GM21723 (cell line): ENCODE data around the gene AGPS.
"Not testable (repeated sequence)": the region's sequence is repeated elsewhere in the genome, so short reads cannot be mapped to it uniquely, and the experiment has no call there.

Experiments used
- ATAC-seq: cut with Tn5 transposase; IDR thresholded peaks from one replicate; pipeline ENCODE4 v1.9.1; 2021; ENCODE audit warnings: mild to moderate bottlenecking, moderate library complexity; ENCODE audit not compliant: unreplicated experiment

Gene AGPS

GRCh38 chr2:177547772-177548171 is 155.2 kb downstream of the AGPS start:
- no peak for ATAC-seq

DNA sequence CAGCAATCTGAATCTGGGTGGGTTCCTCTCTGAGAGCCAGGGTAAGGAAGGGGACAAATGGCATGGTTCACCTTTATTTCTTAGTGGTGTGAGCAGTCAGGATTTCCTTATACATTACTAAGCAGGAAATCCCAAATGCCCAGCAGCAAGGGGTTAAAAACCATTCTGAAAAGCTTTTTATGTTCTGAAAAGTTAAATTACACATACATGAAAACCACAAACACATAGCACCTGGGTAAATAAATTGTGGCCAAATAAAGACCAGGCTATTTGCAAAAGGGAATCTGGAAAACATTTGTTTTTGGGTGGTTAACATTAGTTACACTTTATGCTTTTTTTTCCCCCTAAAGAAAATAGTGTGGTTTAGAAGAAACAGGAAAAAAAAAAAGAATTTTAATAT is 156.1 kb downstream of the AGPS start:
- ATAC-seq, result no peak

- ATAC-seq, result no peak
Observed at GRCh38 chr2:177549171-177549570, 156.6 kb downstream of the AGPS start.

DNA sequence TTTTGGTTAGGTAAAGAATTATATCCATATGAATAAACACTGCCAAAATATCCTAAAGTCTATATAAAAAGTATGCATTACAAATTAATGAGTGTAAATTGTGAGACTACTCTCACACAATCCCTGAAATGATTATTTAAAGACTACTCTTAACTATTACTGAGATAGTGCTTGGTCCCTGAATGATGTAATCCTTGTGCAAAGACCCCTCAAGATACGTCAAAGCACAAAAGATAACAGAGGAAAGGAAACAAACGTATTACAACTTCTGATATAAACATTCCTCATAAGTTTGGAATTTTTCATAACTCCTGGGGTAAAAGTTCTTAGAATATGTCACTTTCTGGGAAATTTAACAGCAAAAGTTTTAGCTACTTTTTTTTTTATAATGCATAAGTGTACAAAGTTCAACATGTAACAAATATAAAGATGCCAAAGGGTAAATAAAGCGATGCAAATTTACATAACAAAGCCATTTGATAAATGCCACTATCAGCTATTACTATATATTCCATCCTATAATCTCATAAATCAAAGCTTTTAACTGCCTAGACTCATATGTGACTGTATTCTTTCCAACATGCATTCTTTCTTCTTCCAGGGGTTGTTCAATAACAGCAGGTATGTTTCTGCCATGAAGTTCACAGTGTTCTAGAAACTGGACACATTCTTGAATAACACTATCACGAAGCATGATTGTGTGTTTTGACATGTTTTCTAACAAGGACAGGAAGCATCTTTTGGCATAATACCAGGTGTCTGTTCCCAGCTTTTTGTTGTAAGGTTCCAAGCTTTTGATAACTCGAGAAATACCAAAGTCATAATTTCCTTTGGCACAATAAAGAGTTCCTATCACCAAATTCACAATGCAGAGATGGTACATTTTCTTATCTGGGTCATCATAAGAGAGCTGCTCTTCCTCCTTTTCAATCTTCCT is 158.0 kb downstream of the AGPS start:
- ATAC-seq, result no peak

- not testable (repeated sequence) for ATAC-seq
Observed at GRCh38 chr2:177551360-177551759, 158.8 kb downstream of the AGPS start.

DNA sequence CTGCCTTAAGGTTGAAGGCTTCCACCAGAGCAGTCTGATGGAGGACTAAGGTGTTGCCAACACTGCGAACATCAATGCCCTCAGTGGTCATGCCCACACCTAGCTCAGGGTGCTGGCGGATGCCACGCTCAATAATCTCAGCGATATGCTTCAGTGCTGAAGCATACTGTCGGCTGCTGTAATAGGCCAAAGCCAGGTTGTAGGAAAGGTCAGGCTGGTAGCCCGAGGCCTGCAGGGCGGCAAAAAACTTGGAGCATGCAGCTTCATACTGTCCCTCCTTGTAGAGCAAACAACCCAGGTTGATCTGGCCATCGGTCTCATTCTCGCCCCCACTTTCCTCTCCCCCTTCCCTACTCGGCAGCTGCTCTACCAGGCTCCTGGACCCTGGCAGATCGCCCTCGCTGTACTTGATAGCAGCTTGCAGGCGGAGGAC is 159.4 kb downstream of the AGPS start:
- ATAC-seq, result no peak

GRCh38 chr2:177552422-177553175 is 160.0 kb downstream of the AGPS start:
- ATAC-seq, result peak; percentile 95

- no peak for ATAC-seq
Observed at GRCh38 chr2:177553176-177553884, 160.8 kb downstream of the AGPS start.

- ATAC-seq, result no peak
Observed at GRCh38 chr2:177554365-177554764, 161.8 kb downstream of the AGPS start.

DNA sequence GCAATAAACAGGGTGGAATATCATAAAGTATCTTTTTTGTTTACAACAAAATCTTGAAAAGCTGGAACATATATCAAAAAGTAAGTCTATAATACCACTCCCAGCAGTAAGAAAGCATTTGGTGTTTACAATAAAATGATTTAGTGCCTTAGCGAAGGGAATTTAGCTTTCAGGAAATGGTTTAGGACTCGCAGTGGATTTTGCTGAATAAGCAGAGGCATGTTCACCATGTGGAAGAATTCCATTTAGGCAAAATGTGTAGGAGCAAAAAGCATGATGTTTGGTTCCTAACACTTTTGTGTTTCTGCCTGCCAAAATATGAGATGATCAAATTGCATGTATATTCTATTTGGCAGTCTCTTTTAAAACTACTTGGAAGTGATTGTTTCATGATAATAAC is 163.6 kb downstream of the AGPS start:
- ATAC-seq, result no peak

DNA sequence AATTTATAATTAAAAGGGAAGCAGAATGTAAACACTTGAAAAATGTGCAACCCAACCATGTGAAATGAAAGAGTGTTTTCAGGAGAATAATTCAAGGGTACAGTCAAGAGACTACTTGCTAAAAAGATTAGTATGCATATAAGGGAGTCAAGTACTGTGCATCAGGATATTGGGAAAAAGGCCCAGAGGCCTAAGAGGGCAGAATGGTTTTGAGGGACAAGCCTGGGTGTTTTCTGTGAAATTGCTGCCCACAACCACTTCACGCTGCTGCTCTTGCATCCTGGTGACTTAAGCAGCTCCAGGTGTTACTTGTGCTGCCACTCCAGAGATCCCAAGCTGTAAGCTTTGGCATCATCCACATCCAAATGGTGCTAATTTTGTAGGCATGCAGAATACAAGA is 165.2 kb downstream of the AGPS start:
- no peak for ATAC-seq

- ATAC-seq, result no peak
Observed at GRCh38 chr2:177559638-177560037, 167.1 kb downstream of the AGPS start.

DNA sequence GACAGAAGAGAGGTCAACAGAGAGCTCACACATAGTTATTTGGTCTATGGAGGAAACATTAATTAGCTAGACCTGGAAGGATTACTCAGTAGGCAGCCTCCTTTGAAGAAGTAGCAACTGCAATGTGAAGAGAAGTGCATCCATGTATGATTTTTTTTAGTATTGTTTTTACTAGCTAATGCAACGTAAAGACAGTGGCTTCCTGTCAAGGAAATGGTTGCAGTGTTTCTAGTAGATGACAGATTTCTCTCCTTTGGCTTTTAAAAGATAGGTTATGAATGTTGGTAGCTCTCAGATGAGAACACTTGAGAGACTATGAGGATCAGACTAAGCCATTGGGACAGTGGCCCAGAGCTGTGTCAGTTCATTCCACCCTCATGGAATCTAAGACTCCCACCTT is 175.8 kb downstream of the AGPS start:
- no peak for ATAC-seq

- ATAC-seq, result no peak
Observed at GRCh38 chr2:177568893-177569292, 176.3 kb downstream of the AGPS start.

DNA sequence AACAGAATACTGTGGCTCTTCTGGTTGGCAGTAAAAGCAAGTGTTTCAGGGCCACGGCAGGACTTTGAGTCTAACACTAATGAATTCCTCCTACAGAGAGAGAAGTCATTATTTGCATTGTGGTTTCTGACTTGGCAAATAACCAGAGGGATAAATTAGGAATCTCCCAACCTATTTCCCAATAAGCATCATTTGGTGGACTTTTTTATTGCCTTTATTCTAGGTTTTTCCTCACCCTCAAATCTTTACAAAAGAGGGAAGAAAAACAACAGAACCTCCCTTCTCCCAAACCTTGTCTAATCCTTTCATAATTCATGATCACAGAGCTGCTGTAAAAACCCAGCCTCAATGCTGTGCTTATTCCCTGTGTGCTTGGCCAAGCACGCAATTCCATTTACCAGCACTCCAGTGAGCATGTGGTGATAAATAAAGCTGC is 179.7 kb downstream of the AGPS start:
- ATAC-seq, result no peak

DNA sequence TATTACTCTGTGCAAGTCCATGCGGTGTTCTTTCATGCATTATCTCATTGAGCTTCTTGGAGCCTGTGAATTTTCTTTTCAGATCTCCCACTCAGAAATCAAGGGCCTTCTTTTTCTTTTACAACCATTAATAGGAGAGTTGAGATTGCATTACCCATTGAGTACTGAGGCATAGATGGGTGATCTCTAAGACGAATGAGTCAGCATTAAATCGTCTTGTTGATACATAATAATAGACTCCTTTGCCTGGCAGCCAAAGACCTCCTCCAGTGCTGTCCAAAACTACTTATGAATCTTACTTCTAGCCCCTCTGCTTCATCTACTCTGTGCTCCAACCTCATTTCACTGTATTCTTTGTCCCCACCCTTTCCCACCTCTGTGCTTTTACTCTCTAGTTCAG is 180.5 kb downstream of the AGPS start:
- ATAC-seq, result no peak

GRCh38 chr2:177574356-177574755 is 181.8 kb downstream of the AGPS start:
- no peak for ATAC-seq

DNA sequence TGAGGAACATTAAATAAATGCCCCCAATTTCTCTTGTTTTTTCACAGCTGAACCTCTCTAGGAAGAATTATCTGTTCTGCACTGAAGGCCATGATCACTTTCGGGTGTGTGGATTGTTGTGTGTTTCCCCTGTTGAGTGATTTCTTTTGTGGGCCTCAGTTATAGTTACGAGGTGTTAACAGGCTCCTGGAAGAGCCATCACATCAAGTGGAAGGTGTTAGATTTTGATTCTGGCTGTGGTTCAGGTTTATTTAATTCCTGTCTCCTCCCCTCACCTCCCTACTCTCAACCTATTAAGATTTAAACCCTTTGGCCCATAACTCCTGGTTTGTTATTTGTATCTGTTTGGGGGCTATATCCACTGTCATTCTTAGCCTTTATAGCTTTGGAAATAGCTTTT is 182.8 kb downstream of the AGPS start:
- ATAC-seq, result no peak

- ATAC-seq, result no peak
Observed at GRCh38 chr2:177577075-177577474, 184.5 kb downstream of the AGPS start.

- ATAC-seq, result no peak
Observed at GRCh38 chr2:177578454-177578853, 185.9 kb downstream of the AGPS start.

GRCh38 chr2:177579486-177580036 is 187.0 kb downstream of the AGPS start:
- ATAC-seq, result no peak
